Stimulated activated CD8-positive, alpha-beta memory T cell treated with anti-CD3 and anti-CD28 coated beads, Interleukin-2, amount 100 ng/mL, for 1 hour (primary cell): Measurements from ENCODE around the gene NADK.
"Not testable (repeated sequence)": the region's sequence is repeated elsewhere in the genome, so short reads cannot be mapped to it uniquely, and the experiment has no call there.

Experiments
- DNase-seq, 2 donors: peaks; one replicate each; pipeline ENCODE4 v3.0.0-alpha.2; 2020; ENCODE audit warnings: low read depth in 2 of 2

The NADK gene

DNA sequence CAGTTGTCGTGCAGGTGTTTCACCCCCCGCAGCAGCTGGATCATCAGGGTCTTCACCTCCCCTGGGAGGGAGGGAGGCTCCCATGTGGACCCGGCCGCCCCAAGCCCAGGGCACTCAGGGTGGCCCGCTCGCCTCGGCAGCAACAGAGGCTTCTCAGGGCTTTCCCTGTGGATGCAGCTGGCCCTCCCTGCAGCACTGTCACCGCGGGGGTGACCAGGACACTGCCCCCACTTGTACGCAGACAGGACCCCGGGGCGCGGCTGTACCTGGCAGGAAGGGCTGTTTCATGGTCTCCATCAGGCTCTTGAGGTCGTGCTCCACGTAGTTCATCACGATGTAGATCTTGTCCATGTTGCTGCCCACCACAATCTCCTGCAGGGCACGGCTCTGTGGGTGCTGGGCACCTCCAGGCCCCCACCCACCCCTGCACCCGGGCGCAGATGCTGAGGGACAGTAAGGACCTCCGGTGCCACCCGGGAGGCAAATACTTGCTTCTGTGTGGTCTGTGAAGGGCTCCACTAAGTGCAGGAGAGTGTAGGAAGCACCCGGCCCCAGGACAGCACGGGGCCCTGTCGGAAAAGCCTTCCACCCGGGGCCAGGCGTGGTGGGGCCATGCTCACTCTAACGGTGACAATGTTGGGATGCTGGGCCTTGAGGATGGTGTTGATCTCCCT is 73.8 kb downstream of the NADK start:
- not testable (repeated sequence) for DNase-seq

DNA sequence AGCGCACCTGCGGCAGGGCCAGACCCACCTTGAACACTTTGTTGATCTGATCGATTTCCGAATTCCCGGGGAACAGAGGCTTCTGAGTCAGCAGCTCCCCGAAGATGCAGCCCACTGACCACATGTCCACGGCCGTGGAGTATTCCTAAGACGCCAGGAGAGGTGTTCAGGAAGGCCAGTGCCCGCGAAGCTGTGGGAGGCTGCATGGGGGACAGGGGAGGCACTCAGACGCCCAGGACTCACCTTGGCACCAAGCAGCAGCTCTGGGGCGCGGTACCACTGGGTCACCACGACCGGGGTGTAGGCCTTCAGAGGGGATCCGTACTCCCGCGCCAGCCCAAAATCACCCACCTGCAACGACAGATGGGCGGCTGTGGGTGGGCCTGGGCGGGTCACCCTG is 74.5 kb downstream of the NADK start:
- no peak for DNase-seq

DNA sequence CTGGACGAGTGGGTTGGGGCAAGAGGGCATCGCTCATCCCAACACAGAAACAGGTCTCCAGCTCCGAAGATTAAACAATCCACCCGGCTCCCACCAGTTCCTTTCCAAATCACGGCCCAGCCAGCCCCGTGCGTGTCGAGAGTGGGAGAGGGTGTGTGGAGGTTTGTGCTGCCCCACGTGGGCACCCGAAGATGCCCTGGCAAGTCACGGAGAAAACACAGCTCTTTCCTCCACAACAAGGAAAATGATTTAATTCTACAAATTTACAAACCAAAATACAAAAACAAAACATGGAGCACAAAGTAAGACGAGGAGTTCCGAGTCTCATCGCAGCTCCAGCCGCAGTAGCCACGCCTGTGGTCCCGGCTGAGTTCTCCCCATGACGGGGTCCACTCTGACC is 75.8 kb downstream of the NADK start:
- DNase-seq = not testable (repeated sequence)
